SH-SY5Y (cell line): Measurements from ENCODE around the gene ZSCAN10.

ENCODE experiments used
- GATA2 ChIP-seq: IDR thresholded peaks from 2 replicates; pipeline ENCODE4 v1.6.1; 2011; ENCODE audit warnings: mild to moderate bottlenecking, low read depth, low read length
- GATA3 ChIP-seq: IDR thresholded peaks from 2 replicates; pipeline ENCODE4 v1.6.1; 2011; ENCODE audit warnings: low read depth, mild to moderate bottlenecking, low read length, moderate library complexity

ZSCAN10 gene

GRCh38 chr16:3056336-3057180 lies 42.5 kb downstream of the ZSCAN10 start:
- TF ChIP-seq GATA3, result no peak
- no peak for TF ChIP-seq GATA2

- TF ChIP-seq GATA3 (no peak), GATA2 (no peak)
These were observed 43.9 kb downstream of the ZSCAN10 start for GRCh38 chr16:3054965-3055733.

GRCh38 chr16:3051494-3051893 lies 47.6 kb downstream of the ZSCAN10 start:
- TF ChIP-seq GATA3, result no peak
- TF ChIP-seq GATA2, result no peak

- TF ChIP-seq GATA2, result no peak
- no peak for TF ChIP-seq GATA3
These were observed 48.1 kb downstream of the ZSCAN10 start for GRCh38 chr16:3051009-3051408.

GRCh38 chr16:3050487-3050886 lies 48.6 kb downstream of the ZSCAN10 start:
- no peak for TF ChIP-seq GATA2
- no peak for TF ChIP-seq GATA3

- TF ChIP-seq GATA2, result no peak
These were observed 49.1 kb downstream of the ZSCAN10 start for GRCh38 chr16:3049921-3050481.

- TF ChIP-seq GATA3, result no peak
These were observed 51.7 kb downstream of the ZSCAN10 start for GRCh38 chr16:3047387-3047720.

GRCh38 chr16:3046641-3047386 lies 52.3 kb downstream of the ZSCAN10 start:
- no peak for TF ChIP-seq GATA2
- no peak for TF ChIP-seq GATA3

- TF ChIP-seq GATA3, result no peak
- no peak for TF ChIP-seq GATA2
These were observed 53.1 kb downstream of the ZSCAN10 start, which contains the start of gene MMP25 for GRCh38 chr16:3045758-3046640. TSS of gene MMP25 (plus strand) at chr16:3046561. CDS start at chr16:3046918, 357 bp downstream.

GRCh38 chr16:3044708-3045107 lies 54.4 kb downstream of the ZSCAN10 start:
- TF ChIP-seq GATA2 (no peak), GATA3 (no peak)

GRCh38 chr16:3042376-3042775 lies 56.7 kb downstream of the ZSCAN10 start:
- TF ChIP-seq GATA3 (no peak), GATA2 (no peak)

GRCh38 chr16:3038896-3039295 lies 60.2 kb downstream of the ZSCAN10 start:
- no peak for TF ChIP-seq GATA3
- no peak for TF ChIP-seq GATA2
